HG03280 (cell line): ENCODE data around the gene LMX1B.

Experiments used
- ATAC-seq: cut with Tn5 transposase; IDR thresholded peaks from one replicate; pipeline ENCODE4 v1.9.1; 2021; ENCODE audit warnings: mild to moderate bottlenecking, moderate library complexity; ENCODE audit not compliant: unreplicated experiment

LMX1B gene

GRCh38 chr9:126693428-126693944, 79.8 kb downstream of the LMX1B start:
- ATAC-seq: no peak

- ATAC-seq: no peak
Observed at GRCh38 chr9:126694206-126695081, 80.7 kb downstream of the LMX1B start.

GRCh38 chr9:126695186-126695585, 81.5 kb downstream of the LMX1B start:
- no peak for ATAC-seq

- no peak for ATAC-seq
Observed at GRCh38 chr9:126695701-126696400, 82.1 kb downstream of the LMX1B start.

- ATAC-seq: no peak
Observed at GRCh38 chr9:126696401-126697145, 82.8 kb downstream of the LMX1B start.

- ATAC-seq: no peak
Observed at GRCh38 chr9:126697330-126697729, 83.6 kb downstream of the LMX1B start.

GRCh38 chr9:126698251-126698650, 84.5 kb downstream of the LMX1B start:
- ATAC-seq: no peak

- ATAC-seq: no peak
Observed at GRCh38 chr9:126698756-126699155, 85.0 kb downstream of the LMX1B start.

GRCh38 chr9:126699401-126699881, 85.7 kb downstream of the LMX1B start:
- no peak for ATAC-seq

GRCh38 chr9:126700296-126700695, 86.6 kb downstream of the LMX1B start:
- ATAC-seq: no peak

GRCh38 chr9:126700903-126701812, 87.4 kb downstream of the LMX1B start:
- no peak for ATAC-seq

- no peak for ATAC-seq
Observed at GRCh38 chr9:126701813-126702140, 88.0 kb downstream of the LMX1B start.

- no peak for ATAC-seq
Observed at GRCh38 chr9:126702151-126703001, 88.6 kb downstream of the LMX1B start.

GRCh38 chr9:126703002-126703865, 89.5 kb downstream of the LMX1B start:
- ATAC-seq: no peak

GRCh38 chr9:126703866-126704156, 90.1 kb downstream of the LMX1B start:
- ATAC-seq: no peak

GRCh38 chr9:126704157-126704891, 90.6 kb downstream of the LMX1B start:
- ATAC-seq: no peak

GRCh38 chr9:126704892-126705766, 91.4 kb downstream of the LMX1B start:
- ATAC-seq: no peak
